PC-3 (cell line): ENCODE data around the gene SELP. TPM values are rescaled to one million over a fixed set of nuclear protein-coding genes. Genes with fewer than 3 reads are reported as not detected.

Experiments
- ATAC-seq: fragments of 200-7000 bp; cut with Tn5 transposase; 2 replicates; pipeline ENCODE4 v1.9.1; 2020; ENCODE audit warnings: mild to moderate bottlenecking, moderate library complexity
- BruUV-seq: library from RNA; stranded (reverse); fragments of 400-500 nt; replicated peaks from 2 replicates; lab custom pipeline; 2021; lab: Mats Ljungman, UMichigan
- CTCF ChIA-PET: fragments of 300-600 bp; sonication (Branson Sonifier 250); formaldehyde crosslinking; loops from one replicate; lab custom pipeline; 2022; ENCODE audit warnings: antibody characterized with exemption; lab: Charles Lee
- POLR2A ChIA-PET: fragments of 300-600 bp; sonication (Branson Sonifier 250); formaldehyde crosslinking; loops from one replicate; lab custom pipeline; 2022; ENCODE audit warnings: antibody characterized with exemption; ENCODE audit not compliant: unreplicated experiment; lab: Charles Lee
- DNase-seq: peaks from one replicate; pipeline ENCODE4 v3.0.0-alpha.2; 2015
- H2AFZ ChIP-seq: fragments of 300-600 bp; sonication (generic); 2 replicates; pipeline ENCODE4 v1.6.0; 2016; ENCODE audit warnings: antibody characterized with exemption, low read length
- H3F3A ChIP-seq: fragments of 300-600 bp; sonication (generic); one replicate; pipeline ENCODE4 v1.6.0; 2017; ENCODE audit warnings: antibody characterized with exemption, low read length, control low read depth, mild to moderate bottlenecking; ENCODE audit not compliant: unreplicated experiment
- H3K27ac ChIP-seq: fragments of 300-600 bp; sonication (generic); 2 replicates; pipeline ENCODE4 v1.5.1; 2016; ENCODE audit warnings: mild to moderate bottlenecking, low read length
- H3K27me3 ChIP-seq: fragments of 300-600 bp; sonication (generic); 2 replicates; pipeline ENCODE4 v1.6.1; 2016; ENCODE audit warnings: low read length, mixed read lengths
- H3K36me3 ChIP-seq: fragments of 300-600 bp; sonication (generic); 2 replicates; pipeline ENCODE4 v1.6.1; 2016; ENCODE audit warnings: low read depth, mixed run types, low read length, mixed read lengths
- H3K4me1 ChIP-seq: fragments of 300-600 bp; sonication (generic); 2 replicates; pipeline ENCODE4 v1.5.1; 2016; ENCODE audit warnings: low read length; ENCODE audit not compliant: insufficient read depth
- H3K4me2 ChIP-seq: fragments of 300-600 bp; sonication (generic); 2 replicates; pipeline ENCODE4 v1.6.0; 2016; ENCODE audit warnings: low read length
- H3K4me3 ChIP-seq: fragments of 300-600 bp; sonication (generic); 2 replicates; pipeline ENCODE4 v1.5.1; 2016; ENCODE audit warnings: mild to moderate bottlenecking, low read length, mixed read lengths
- H3K79me2 ChIP-seq: fragments of 300-600 bp; sonication (generic); 2 replicates; pipeline ENCODE4 v1.6.1; 2017; ENCODE audit warnings: low read length, mixed read lengths
- H3K9ac ChIP-seq: fragments of 300-600 bp; sonication (generic); 2 replicates; pipeline ENCODE4 v1.6.0; 2016; ENCODE audit warnings: mild to moderate bottlenecking, low read length
- H3K9me2 ChIP-seq: fragments of 300-600 bp; sonication (generic); replicated peaks from 2 replicates; pipeline ENCODE4 v1.6.1; 2016; ENCODE audit warnings: mixed run types, low read length, mixed read lengths
- H3K9me3 ChIP-seq: fragments of 300-600 bp; sonication (generic); 2 replicates; pipeline ENCODE4 v1.6.1; 2016; ENCODE audit warnings: low read length, mixed read lengths
- H4K20me1 ChIP-seq: fragments of 300-600 bp; sonication (generic); 2 replicates; pipeline ENCODE4 v1.6.1; 2016; ENCODE audit warnings: low read length, mixed read lengths
- EZH2 ChIP-seq: fragments of 300-600 bp; sonication (generic); IDR thresholded peaks from one replicate; pipeline ENCODE4 v1.6.1; 2017; ENCODE audit warnings: antibody characterized with exemption, mild to moderate bottlenecking, low read length; ENCODE audit not compliant: unreplicated experiment
- EZH2phosphoT487 ChIP-seq: fragments of 300-600 bp; sonication (generic); IDR thresholded peaks from 2 replicates; pipeline ENCODE4 v1.6.1; 2018; ENCODE audit warnings: mild to moderate bottlenecking, antibody characterized with exemption, low read length, borderline replicate concordance
- intact Hi-C: fragments of 100-400 bp; cut with micrococcal nuclease; formaldehyde crosslinking; loops from 2 replicates; pipeline ENCODE4 v1.9.0; 2023
- total RNA-seq: library from RNA; depleted of rRNA; stranded (reverse); fragments of >200 nt; gene quantifications from 2 replicates; pipeline ENCODE4 v1.2.3, GENCODE V29; 2014
- TF ChIP-seq, protein P1 (sequence below): fragments of 300-600 bp; sonication (generic); conservative IDR thresholded peaks from 2 replicates; pipeline ENCODE4 v1.5.1; 2017; ENCODE audit warnings: antibody characterized with exemption, low read depth, mild to moderate bottlenecking, low read length

Gene SELP
- total RNA-seq, 1 experiment from 2014 or later = not detected

DNA sequence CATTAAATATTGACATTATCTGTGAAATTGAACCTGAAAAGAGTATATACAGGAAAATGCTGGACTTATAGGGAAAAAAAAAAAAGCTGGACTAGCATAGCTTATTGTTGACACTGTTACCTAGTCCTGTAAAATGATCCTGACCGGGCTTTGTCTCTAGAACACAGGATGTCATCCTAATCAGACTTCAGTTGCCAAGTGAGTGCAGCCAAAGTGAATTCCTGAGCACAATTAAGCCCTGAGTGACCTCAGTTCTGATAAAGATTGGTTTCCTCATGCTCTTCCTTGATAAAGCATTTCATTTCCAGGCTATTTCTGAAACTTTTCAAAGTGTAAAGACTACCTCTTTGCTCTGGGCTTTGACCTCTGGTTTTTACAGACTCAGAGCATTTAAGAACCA, 19.8 kb downstream of the SELP start:
- Histone ChIP-seq H3K4me3 (no peak overlapping the region), H3K9me2 (no peaks in the 10 kb centered on the region), H4K20me1 (no peaks in the 10 kb centered on the region), H3K4me1 (no peaks in the 10 kb centered on the region), H3K79me2 (no peaks in the 10 kb centered on the region), H3K9ac (no peak overlapping the region), H3K36me3 (no peaks in the 10 kb centered on the region), H3K9me3 (no peaks in the 10 kb centered on the region), H3K27ac (no peak overlapping the region), H2AFZ (no peak overlapping the region), H3K4me2 (no peak overlapping the region), H3F3A (no peaks in the 10 kb centered on the region), H3K27me3 (peaks cover 77% of the 10 kb centered on the region)
- TF ChIP-seq, protein P1, sequence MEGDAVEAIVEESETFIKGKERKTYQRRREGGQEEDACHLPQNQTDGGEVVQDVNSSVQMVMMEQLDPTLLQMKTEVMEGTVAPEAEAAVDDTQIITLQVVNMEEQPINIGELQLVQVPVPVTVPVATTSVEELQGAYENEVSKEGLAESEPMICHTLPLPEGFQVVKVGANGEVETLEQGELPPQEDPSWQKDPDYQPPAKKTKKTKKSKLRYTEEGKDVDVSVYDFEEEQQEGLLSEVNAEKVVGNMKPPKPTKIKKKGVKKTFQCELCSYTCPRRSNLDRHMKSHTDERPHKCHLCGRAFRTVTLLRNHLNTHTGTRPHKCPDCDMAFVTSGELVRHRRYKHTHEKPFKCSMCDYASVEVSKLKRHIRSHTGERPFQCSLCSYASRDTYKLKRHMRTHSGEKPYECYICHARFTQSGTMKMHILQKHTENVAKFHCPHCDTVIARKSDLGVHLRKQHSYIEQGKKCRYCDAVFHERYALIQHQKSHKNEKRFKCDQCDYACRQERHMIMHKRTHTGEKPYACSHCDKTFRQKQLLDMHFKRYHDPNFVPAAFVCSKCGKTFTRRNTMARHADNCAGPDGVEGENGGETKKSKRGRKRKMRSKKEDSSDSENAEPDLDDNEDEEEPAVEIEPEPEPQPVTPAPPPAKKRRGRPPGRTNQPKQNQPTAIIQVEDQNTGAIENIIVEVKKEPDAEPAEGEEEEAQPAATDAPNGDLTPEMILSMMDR = no peak
- no peak for TF ChIP-seq EZH2phosphoT487
- TF ChIP-seq EZH2 = no peak
- ChIA-PET CTCF (interaction anchor here (0.6 kb wide), 1 partner anchor 102 kb away, joined by 5 read pairs; no protein-coding TSS in a partner anchor), POLR2A (no interaction called here)
- peak; percentile 67 for ATAC-seq
- no TSS peak for BruUV-seq
- intact Hi-C loops = no loop called here
- peak; percentile 42 for DNase-seq

DNA sequence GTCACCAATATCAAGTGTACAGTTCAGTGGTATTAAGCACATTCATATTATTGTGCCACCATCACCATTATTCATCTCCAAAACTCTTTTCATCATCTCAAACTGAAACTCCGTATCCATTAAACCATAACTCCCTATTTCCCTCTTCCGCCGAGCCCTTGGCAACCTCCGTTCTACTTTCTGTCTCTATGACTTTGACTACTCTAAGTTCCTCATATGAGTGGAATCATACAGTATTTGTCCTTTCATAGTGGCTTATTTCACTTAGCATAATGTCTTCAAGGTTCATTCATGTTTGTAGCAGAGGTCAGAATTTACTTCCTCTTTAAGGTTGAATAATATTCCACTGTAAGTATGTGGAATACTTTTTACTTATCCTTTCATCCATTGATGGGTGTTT, 21.7 kb downstream of the SELP start:
- Histone ChIP-seq H3K4me2 (no peak overlapping the region), H2AFZ (no peak overlapping the region), H3K79me2 (no peaks in the 10 kb centered on the region), H3K9ac (no peak overlapping the region), H3K4me3 (no peak overlapping the region), H3K27ac (no peak overlapping the region), H4K20me1 (no peaks in the 10 kb centered on the region), H3K4me1 (no peaks in the 10 kb centered on the region), H3K9me2 (no peaks in the 10 kb centered on the region), H3F3A (no peaks in the 10 kb centered on the region), H3K27me3 (peaks cover 67% of the 10 kb centered on the region), H3K36me3 (no peaks in the 10 kb centered on the region), H3K9me3 (no peaks in the 10 kb centered on the region)
- ChIA-PET CTCF (interaction anchor here (0.5 kb wide), 1 partner anchor 133 kb away, joined by 8 read pairs; no protein-coding TSS in a partner anchor), POLR2A (no interaction called here)
- no peak for ATAC-seq
- DNase-seq = no peak
- intact Hi-C loops = no loop called here
- BruUV-seq = no TSS peak
- TF ChIP-seq EZH2 (no peak), EZH2phosphoT487 (no peak)
- TF ChIP-seq, protein P1 = no peak

DNA sequence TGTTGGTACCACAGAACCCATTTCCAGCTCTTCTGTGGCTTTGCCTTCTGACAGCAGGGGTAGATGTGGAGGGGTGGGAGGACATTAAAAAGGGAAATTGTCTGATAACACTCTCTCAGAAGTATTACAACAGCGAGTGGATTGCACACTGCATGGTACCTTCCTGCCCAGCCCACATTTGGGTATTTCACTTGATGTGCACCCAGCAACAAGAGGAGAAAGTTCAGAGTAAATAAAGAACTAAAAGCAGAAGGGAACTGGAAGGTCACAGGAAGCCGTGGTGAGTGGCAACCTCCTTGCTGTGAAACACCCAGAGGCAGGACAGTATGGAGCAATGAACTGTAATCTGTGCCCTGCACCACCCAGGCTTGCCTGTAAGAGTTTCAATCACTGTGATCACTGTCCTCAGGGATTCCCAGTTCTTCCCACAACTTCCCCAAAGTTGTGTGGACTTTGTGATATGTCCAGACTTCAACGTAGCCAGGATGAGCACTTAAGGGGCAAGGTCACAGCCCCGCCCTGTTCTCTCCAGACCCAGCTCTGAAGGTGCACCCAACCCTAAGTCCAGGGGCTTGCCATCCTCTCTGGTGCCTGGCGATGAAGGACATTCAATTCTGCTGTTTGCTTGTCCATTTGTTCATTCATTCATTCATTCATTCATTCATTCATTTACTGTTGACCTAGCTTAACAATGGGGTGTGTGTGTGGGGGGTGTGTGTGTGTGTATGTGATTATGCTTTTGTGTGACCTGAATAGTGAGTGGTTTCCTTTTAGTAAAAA, 25.0 kb downstream of the SELP start:
- no peak for ATAC-seq
- TF ChIP-seq EZH2phosphoT487 = no peak
- no peak for TF ChIP-seq EZH2
- TF ChIP-seq, protein P1 = no peak
- Histone ChIP-seq H3K27ac (no peak overlapping the region), H3F3A (no peaks in the 10 kb centered on the region), H3K9me2 (no peaks in the 10 kb centered on the region), H3K27me3 (peaks cover 42% of the 10 kb centered on the region), H3K79me2 (no peaks in the 10 kb centered on the region), H3K9me3 (no peaks in the 10 kb centered on the region), H3K36me3 (no peaks in the 10 kb centered on the region), H2AFZ (no peak overlapping the region), H3K4me1 (no peaks in the 10 kb centered on the region), H3K4me2 (no peak overlapping the region), H4K20me1 (no peaks in the 10 kb centered on the region), H3K4me3 (no peak overlapping the region), H3K9ac (no peak overlapping the region)
- intact Hi-C loops = no loop called here
- CTCF ChIA-PET = no interaction called here
- no TSS peak for BruUV-seq
- POLR2A ChIA-PET = no interaction called here
- no peak for DNase-seq
